T1000 (cell line): ENCODE results near the gene MZF1.
"Not testable (repeated sequence)": the region's sequence is repeated elsewhere in the genome, so short reads cannot be mapped to it uniquely, and the experiment has no call there.

Experiments used
- DNase-seq: peaks from one replicate; lab custom pipeline; 2025; ENCODE audit warnings: mixed read lengths; lab: John Stamatoyannopoulos, UW

MZF1 gene

DNA sequence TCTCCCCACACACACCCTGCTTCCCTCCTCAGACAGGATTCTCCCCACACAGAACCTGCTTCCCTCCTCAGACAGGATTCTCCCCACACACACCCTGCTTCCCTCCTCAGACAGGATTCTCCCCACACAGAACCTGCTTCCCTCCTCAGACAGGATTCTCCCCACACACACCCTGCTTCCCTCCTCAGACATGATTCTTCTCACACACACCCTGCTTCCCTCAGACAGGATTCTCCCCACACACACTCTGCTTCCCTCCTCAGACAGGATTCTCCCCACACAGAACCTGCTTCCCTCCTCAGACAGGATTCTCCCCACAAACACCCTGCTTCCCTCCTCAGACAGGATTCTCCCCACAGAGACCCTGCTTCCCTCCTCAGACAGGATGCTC lies 34.0 kb downstream of the MZF1 start:
- DNase-seq: not testable (repeated sequence)

DNA sequence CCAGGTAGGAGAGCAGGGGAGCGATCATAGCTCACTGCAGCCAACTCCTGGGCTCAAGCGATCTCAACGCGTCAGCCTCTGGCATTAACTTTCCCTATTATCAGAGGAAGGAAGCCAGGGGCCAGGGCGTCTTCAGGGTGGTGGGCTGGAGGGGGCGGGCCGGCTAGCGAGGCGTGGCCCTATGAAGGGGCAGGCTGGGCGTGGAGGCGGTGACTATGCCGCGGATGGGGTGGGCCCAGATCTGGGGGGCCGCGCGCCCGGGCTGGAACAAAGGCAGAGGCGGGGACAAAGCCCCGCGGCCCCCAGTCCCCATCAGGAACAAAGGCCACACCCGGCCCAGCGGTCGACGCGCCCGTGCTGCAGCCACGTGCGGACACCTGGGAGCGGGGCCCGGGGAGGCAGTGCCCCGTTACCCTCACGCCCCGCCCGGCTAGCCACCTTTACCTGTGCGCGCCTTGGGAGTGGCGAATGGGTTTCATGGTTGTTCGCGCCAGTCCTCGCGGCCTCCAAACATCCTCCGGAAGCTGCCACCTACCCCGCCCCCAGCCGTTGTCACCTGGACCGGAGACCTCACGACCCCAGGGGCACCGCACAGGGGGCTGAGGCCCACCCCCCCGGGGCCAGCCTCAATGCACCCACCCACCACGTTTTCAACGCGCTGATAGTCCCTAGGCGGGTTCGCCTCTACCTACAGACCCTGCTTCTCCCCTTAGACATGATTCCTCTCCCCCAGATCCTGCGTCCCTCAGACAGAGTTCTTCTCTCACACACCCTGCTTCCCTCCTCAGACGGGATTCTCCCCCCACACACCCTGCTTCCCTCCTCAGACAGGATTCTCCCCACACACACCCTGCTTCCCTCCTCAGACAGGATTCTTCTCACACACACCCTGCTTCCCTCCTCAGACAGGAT lies 34.6 kb downstream of the MZF1 start:
- no peak for DNase-seq

DNA sequence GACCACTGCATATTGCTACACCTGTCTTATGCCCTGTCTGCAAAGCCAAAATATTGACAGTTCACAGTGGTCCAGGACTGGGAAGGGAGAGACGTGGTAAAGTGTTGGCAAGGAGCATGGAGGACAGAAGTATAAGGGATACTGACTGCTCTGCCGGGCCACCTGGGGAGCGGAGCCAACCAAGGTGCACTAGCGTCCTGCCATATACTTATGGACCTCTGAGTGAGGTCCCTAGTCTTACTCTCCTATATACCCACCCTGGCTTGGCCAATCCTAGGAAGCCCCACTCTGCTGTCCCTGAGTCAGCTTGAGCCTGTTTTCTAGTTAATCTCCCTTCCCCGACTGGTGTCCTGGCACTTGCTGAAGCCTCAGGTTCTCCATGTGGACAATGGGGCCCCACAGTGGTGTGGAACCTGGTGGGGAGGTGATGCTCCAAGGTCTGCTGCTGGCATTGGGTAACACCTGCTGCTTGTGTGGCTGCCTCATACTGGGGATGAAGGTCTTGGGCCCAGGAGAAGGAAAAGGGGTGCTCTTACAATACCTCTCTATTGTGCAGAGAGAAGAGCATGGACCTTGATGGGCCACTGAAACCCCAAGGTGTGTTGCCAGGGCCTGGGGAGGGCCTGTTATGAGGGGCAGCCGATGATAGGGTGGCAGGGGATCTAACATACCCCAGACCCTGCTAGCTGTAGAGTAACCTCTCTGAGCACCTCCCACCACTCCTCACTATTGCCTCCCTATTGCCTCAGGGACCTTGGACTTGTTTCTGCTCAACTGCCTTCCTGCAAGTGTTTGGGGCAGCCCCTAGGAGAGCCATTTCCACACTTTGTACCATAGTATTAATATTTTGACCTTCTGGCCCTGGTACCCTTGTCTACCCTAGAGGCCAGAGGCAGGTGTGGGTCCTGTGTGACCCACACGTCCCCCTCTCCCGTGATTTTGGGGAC lies 36.0 kb downstream of the MZF1 start:
- no peak for DNase-seq

DNA sequence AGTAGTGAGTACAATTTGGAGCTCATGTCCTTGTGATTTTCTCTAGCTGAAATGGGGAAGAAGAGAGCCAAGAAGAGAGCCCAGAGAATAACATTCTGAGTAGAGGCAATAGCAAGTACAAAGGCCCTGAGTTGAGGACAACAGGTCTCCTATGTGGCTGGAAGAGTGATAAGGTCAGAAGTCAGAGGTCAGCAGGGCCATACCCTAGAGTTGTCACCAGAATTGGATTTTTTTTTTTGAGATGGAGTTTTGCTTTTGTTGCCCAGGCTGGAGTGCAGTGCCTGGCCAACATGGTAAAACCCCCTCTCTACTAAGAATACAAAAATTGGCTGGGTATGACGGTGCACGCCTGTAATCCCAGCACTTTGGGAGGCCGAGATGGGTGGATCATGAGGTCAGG lies 37.3 kb downstream of the MZF1 start:
- no peak for DNase-seq

DNA sequence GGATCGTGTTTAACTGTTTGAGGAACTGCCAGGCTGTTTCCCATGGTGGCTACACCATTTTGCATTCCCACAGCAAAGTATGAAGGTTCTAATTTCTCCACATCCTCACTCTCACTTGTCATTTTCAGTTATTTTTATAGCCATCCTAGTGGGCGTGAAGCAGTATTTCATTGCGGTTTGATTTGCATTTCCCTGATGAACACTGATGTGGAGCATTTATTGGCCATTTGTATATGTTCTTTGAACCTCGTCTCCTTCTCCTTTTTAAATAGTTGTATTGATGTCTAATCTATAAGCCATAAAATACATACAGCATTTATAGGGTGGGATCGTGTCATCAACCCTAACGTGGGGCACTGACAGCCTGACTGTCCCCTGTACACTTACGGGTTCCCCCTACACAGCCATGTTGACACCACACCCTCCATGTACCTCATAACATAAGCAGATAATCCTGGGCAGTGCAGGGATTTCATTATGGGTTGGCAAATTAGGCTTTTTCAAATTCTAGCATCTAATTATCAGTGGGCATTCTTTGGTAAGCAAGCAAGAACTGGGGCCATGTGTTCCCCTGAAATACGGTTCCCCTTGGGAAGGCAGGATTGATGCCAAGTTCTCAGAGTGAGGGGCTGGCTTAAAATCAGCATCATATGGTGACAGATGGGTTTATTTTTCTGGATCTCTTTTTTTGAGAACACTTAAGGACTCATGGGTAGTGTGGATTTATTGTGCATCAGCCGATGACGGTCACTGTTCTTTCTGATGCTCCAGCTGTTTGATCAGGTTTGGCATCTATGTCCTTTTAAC lies 41.9 kb downstream of the MZF1 start:
- DNase-seq: no peak

DNA sequence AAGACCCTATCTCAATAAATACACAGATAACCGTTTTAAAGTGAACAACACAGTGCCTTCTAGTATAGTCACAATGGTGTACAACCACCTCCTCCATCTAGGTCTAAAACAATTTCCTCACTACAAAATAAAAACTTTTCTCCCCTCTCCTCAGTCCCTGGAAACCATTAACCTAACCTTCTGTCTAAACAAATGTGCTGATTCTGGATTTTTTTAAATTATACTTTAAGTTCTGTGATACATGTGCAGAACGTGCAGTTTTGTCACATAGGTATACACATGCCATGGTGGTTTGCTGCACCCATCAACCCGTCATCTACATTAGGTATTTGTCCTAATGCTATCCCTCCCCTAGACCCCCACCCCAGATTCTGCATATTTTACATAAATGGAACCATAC lies 43.7 kb downstream of the MZF1 start:
- DNase-seq: no peak

DNA sequence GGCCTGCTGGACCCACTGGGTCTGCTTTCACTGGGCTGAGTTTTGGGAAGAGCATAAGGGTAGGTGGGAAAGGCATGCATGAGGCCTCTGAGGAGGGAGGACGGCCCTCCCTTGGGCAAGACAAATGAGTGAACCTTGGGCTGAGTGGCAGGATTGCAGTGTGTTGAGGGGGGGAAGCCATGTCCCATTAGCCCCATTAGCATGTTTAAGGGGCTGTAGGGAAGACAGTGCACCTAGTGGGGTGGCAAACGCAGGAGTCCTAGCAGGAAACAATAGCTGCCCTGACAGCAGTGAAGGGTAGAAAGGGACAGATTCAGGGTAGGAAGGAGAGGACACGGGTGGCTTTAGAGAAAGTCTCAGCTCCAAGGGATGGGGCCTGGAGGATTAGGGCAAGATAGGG lies 50.4 kb downstream of the MZF1 start:
- no peak for DNase-seq

DNA sequence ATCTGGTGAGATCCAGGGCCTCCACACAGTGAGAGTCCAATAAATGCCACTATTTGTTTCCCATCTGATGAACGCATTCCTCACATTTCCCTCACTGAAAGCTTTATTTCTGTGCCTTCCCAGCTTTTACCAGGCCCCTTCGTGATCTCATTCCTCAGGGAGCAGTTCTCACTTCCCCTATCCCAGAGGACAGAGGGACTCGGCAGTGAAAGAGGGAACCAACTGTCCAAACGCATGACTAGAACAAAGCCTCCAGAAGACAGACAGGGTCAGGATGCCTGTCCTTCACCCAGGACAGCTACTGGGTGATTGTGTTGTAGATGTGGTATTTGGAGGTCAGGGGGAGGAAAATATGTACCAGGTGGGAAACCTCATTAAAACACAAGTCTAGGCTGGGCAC lies 51.5 kb downstream of the MZF1 start:
- no peak for DNase-seq

DNA sequence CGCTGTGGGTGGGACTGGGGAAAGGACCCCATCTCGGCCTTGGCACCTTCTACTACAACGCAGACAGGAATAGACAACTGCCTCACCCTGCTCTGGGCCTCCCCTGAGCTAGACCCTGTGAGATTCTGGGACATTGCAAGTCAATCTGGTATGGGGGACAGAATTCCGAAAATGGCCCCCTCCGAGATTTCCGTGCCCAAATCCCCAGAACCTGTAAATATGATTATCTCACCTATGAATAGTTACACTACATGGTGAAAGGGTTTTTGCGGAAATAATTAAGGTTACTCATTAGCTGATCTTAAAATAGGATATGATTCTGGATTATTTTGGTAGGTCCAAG lies 52.9 kb downstream of the MZF1 start:
- DNase-seq: no peak

DNA sequence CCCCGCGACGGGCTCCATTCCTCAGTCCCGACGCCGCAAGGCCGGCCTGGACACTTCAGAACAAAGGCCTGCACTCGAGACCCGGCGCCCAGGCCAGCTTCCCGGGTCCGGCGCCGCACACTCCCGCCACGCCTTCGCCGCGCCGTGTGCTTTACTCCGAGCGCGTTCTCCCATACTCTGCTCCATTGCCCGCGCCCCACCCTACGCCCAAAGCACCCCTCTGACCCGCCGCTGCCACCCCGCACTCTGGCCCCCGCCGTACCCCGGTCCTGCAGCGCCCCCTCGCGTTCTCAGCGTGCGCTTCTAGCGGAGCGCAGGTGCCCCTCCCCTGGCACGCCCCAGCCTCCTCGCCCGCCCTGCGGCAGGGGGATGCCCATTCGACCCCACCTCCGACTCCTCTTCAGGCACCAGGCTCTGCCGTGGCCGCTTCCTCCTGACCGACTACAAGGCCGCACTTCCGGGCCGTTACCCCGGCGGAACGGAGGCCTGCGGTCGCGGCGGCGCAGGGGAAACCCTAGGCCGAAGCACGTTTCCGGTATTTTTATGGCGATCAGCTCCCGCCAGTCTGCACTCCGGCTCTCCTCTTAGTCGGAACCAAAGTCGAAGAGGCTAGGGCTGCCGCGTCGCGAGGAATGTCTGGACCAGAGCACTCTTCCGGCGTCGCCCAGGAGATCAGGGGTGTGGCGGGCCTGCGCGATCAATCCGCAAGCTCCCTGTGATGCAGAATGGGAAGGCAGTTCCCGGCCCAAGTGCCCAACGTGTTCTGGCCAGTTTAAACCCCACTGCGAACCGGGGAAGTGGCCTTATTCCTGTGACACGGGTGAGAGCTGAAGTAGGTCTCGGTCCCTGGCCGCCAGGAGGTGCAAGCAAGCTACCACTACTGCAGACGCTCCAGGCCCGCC lies 53.5 kb downstream of the MZF1 start, which contains the start of gene ZBTB45:
Gene ZBTB45 (minus strand): TSS at position 456 of the 902 bp plus-strand sequence. CDS start 2,137 bp downstream, outside the sequence.
- peak; percentile 87 for DNase-seq

DNA sequence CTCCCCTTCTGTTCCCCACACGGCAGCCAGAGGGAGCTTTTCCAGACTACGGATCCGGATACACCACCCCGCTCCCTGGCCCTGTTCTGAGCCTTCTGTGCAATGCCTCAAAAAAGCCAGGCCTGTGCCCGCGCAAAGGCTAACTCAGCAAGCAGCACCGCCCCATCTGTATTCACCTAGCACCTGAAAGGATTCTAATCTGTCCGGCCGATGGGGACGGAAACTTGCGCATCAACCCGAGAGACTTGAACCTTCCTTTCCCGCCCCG lies 54.1 kb downstream of the MZF1 start:
- DNase-seq: peak; percentile 29

DNA sequence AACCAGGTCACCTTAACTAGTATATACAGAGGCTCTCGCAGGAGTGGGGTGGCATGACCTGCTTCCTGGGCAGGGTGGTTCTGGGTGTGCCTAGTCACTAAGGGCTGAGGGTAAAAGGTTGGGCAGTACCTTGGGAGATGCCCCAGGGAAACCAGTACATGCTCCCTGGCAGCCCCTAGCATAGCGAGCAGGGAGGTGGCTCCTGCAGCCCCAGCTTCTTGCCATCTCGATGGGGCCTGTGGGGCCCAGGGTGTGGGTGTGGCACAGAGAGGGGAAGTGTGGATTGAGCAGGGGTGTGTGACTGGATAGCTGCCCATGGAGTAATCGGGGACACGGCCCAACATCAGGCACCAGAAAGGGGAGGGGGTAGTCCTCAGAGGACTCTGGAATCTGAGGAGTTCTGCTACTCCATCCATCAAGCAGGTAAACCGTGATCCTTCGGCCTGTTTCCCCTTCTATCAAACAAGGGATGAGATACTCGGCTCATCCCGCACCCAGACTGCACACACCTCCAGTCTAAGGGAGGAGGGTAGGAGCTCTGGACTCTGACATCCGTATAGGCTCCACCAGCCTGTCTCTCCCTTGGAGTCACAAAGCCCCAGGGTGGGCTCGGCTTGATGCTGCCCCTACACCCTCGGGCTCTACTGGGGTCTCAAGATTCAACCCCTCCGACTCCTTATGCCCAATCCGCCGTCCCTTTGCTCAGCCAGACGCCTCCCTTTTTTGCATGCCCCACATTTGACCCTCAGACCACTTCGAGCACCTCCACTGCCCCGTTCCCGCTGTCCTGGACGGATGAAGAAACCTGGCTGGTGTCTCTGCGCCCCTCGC lies 54.7 kb downstream of the MZF1 start:
- no peak for DNase-seq

DNA sequence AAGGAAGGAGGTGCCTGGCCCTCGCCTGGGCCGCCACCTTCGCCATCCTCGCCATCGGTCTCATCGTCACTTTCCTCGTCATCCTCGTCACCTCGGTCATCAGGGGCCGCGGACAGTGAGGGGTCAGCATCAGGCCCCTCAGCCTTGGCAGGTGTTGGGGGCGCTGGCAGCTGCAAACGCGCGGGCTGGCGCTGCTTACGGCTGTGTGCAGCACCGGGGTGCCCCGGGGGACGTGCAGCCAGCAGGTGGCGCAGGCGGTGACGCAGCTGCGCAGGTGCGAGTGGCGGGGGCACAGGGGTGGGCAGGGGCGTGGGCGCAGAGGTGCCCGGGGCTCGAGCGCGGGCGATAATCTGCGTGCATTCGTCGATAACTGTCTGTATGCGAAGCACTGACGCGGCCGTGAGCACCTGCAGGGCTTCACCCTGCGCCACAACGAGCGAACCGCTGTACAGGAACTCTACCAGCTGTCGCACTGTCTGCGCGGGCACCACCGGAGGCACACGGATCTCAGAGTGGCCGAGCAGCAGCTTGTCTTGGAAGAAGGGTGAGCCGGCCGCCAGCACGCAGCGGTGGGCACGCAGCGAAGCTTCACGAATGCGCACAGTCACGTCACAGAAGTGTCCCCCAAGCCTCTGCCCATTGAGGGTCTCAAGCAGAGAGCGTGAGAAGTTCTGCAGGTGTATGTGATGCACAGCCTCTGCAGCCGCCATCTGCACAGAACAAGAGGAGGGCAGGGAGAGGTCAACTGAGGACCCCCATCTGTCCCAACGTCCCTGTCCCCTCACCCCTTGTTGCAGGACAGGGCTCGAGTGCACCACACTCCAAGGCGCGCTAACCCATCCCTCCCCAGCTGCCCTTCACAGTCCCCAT lies 55.9 kb downstream of the MZF1 start:
- DNase-seq: no peak

DNA sequence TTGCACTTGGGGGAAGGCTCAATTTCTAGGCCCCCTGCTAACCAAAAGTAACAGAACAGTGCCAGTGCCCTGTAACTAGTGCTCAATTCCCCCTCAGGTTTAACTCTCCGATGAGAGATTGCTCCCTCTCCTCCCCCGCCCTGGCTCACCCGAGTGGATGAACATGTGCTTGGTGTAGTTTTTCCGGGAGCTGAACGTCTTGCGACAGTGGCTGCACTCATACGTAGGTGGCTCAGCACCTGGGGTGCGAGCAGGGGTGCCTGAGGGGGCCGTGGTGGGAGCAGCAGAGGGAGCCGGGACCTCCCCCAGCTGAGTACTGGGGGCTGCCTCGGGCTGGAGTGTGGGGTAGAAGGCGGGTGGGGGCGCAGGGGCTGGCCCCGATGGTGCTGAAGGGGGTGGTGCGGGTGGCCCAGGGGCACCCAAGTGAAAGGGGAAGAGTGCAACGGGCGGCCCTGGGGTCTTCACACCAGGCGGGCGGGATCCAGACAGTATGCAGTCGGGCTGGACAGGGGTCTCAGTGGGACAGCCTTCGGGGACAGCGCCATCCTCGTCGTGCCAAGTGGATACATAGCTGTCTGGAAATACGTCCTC lies 56.8 kb downstream of the MZF1 start:
- no peak for DNase-seq

DNA sequence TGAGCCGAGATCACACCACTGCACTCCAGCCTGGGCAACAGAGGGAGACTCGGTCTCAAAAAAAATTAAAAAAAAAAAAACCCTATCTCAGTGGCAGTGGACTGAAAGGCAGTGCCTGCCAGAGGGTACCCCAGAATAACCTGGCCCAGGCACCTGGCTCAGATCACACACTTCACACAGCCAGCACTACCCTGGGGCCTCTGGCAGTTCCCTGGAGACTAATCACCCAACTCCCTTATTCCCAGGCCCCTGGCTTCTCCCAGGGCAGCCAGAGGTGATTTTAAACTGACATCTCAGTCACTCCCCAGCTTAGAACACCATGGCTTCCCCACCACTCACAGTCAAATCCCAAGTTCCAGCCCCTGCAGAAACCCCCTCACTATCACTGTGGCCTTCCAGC lies 57.9 kb downstream of the MZF1 start:
- DNase-seq: no peak

DNA sequence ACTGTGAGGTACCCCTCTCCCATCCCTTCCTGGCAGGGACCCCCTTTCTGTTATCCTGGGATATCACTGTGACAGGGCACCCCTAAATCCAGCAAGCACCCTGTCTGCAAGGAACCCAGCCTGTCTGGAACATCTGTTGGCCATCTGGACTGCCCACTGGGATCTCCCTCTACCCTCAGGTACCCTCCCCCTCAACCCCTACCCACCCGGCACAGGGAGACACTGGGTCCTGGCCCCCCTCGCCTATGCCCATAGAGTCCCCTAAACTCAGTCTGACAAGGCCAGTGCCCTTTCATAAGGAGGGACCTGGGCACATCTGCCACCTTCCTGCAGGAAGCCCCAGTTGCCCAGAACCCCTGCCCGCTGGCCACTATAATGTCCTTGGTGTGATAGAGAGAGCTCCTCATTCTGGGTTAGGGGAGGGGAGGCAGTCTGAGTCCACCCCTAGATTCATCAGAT lies 58.5 kb downstream of the MZF1 start:
- no peak for DNase-seq

DNA sequence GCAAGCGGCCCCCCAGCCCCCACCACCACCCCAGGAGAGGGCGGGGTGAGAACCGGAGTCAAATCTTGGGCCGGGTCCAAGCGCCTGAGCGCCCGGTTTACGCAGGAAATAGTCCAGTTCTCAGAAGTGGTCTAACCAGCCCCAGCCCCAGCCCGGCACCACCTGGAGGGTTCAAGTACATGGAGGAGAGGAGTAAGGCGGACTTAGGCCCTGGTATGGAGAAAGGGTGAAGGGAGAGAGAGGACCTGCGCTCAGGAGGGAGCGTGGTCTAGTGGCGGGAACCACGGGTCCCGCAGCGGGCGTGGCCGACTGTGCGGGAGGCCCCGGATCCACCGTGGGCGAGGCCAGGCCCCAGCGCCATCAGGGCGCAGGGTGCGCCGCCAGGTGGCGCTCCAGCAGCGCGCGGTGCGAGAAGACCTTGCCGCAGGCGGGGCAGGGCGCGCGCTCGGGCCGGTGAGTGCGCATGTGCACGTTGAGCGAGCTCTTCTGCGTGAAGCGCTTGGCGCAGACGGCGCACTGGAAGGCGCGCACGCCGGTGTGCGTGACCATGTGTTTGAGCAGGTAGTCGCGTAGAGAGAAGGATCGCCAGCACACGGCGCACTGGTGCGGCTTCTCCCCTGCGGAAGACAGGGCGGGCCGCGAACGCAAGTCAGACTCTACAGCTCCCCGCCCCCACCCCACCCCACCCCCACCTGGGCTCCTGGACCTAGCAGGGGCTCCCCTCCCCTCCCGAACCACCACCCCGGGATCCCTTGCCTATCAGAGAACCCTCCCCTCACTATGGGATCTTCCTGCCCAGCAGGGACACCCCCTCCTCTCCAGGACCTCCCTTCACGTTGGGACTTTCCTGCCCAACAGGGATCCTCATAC lies 59.2 kb downstream of the MZF1 start:
- no peak for DNase-seq

DNA sequence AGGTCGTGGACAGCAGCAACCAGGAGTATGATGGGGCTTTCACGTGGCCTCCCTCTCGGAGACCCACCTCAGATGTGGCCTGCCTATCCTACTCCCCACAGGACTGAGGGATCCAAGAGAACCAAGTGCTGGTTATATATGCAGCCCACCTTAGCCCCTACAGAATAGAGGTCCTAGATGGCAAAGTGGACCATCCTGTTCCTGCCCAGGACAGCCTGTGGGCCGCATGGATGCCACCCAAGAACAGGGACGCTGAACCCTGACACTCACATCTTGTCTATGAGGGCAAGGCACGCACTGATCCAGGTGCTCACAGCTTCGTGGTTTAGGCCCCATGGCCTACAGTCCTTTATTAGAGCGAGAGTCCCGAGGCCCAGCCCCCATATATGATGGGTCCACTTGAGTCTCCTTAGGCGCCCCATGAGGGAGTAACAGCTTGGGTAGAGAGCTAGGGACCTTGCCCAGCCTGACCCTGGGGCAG lies 59.9 kb downstream of the MZF1 start:
- no peak for DNase-seq
